DND-41 (cell line): ENCODE data around the gene FSIP1.

Source experiments
- ATAC-seq: fragments of 200-7000 bp; cut with Tn5 transposase; 3 replicates; pipeline ENCODE4 v1.9.1; 2021; ENCODE audit warnings: low read depth; ENCODE audit not compliant: insufficient read depth
- DNase-seq: peaks from one replicate; pipeline ENCODE4 v3.0.0-alpha.2; 2020
- H2AFZ ChIP-seq: 2 replicates; pipeline ENCODE4 v1.6.0; 2012; ENCODE audit warnings: low read depth, low read length
- H3K27ac ChIP-seq: 2 replicates; pipeline ENCODE4 v1.5.1; 2012; ENCODE audit warnings: low read length, inconsistent platforms
- H3K27me3 ChIP-seq: fragments of 200-600 bp; sonication (generic); 2 replicates; pipeline ENCODE4 v1.6.0; 2012; ENCODE audit warnings: low read length, mild to moderate bottlenecking, inconsistent platforms; ENCODE audit not compliant: insufficient read depth, poor library complexity
- H3K36me3 ChIP-seq: 2 replicates; pipeline ENCODE4 v1.5.1; 2012; ENCODE audit warnings: low read length, inconsistent platforms; ENCODE audit not compliant: insufficient read depth
- H3K4me1 ChIP-seq: 2 replicates; pipeline ENCODE4 v1.5.1; 2012; ENCODE audit warnings: mild to moderate bottlenecking, low read length; ENCODE audit not compliant: insufficient read depth
- H3K4me2 ChIP-seq: 2 replicates; pipeline ENCODE4 v1.6.0; 2012; ENCODE audit warnings: mild to moderate bottlenecking, moderate library complexity, low read length, inconsistent platforms; ENCODE audit not compliant: insufficient read depth
- H3K4me3 ChIP-seq, 2 experiments: fragments of 200-600 bp in 1 of 2; shearing (Covaris generic) in 1 of 2; 2 replicates each; pipeline ENCODE4 v1.5.1; 2012 to 2016; ENCODE audit warnings: inconsistent platforms in 2 of 2, low read length in 2 of 2, mild to moderate bottlenecking in 2 of 2, low read depth in 1 of 2, moderate library complexity in 1 of 2
- H3K79me2 ChIP-seq: 2 replicates; pipeline ENCODE4 v1.6.0; 2012; ENCODE audit warnings: low read length, inconsistent platforms; ENCODE audit not compliant: insufficient read depth
- H3K9ac ChIP-seq: 2 replicates; pipeline ENCODE4 v1.6.0; 2012; ENCODE audit warnings: low read depth, mild to moderate bottlenecking, inconsistent platforms, low read length, moderate library complexity
- H3K9me3 ChIP-seq: 2 replicates; pipeline ENCODE4 v1.5.1; 2012; ENCODE audit warnings: low read length, moderate library complexity, mild to moderate bottlenecking, inconsistent platforms; ENCODE audit not compliant: insufficient read depth, severe bottlenecking
- H4K20me1 ChIP-seq: 2 replicates; pipeline ENCODE4 v1.6.0; 2012; ENCODE audit warnings: low read length; ENCODE audit not compliant: insufficient read depth
- EZH2 ChIP-seq: IDR thresholded peaks from 3 replicates; pipeline ENCODE4 v1.6.1; 2012; ENCODE audit warnings: borderline replicate concordance, low read depth, mild to moderate bottlenecking, moderate library complexity, low read length, inconsistent platforms; ENCODE audit not compliant: severe bottlenecking
- TF ChIP-seq, protein P1 (sequence below): IDR thresholded peaks from 2 replicates; pipeline ENCODE4 v1.5.1; 2012; ENCODE audit warnings: borderline replicate concordance, low read length, moderate library complexity, mild to moderate bottlenecking; ENCODE audit not compliant: poor library complexity, severe bottlenecking; ENCODE audit errors: extremely low read depth

The FSIP1 gene

DNA sequence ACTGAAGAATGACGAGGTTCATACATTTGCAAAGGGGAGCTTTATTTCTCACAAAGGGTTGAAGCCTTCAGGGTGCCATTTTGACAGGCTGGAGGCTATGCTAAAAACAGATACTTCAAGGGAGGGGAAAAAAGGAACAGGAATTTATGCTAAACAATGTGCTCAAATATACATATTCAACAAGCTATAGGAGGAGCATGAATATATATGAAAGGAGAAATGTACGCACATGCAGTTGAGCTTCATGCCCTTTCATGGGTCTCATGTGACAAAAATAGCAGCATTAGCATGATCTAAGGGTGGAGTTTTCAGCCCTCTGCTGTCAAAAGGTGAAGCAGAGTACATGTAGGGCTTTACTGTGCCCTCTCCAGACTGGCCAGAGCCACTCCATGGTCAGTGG is 44.3 kb upstream of the FSIP1 start:
- Histone ChIP-seq H3K27ac (no peak overlapping the region), H3K27me3 (peaks cover 20% of the 10 kb centered on the region), H3K9ac (no peak overlapping the region), H2AFZ (no peak overlapping the region), H3K4me1 (no peaks in the 10 kb centered on the region), H3K36me3 (no peaks in the 10 kb centered on the region), H3K79me2 (no peaks in the 10 kb centered on the region), H3K9me3 (no peaks in the 10 kb centered on the region), H3K4me3 (no peak overlapping the region), H3K4me2 (no peak overlapping the region), H4K20me1 (no peaks in the 10 kb centered on the region)
- no peak for TF ChIP-seq EZH2
- TF ChIP-seq, protein P1, sequence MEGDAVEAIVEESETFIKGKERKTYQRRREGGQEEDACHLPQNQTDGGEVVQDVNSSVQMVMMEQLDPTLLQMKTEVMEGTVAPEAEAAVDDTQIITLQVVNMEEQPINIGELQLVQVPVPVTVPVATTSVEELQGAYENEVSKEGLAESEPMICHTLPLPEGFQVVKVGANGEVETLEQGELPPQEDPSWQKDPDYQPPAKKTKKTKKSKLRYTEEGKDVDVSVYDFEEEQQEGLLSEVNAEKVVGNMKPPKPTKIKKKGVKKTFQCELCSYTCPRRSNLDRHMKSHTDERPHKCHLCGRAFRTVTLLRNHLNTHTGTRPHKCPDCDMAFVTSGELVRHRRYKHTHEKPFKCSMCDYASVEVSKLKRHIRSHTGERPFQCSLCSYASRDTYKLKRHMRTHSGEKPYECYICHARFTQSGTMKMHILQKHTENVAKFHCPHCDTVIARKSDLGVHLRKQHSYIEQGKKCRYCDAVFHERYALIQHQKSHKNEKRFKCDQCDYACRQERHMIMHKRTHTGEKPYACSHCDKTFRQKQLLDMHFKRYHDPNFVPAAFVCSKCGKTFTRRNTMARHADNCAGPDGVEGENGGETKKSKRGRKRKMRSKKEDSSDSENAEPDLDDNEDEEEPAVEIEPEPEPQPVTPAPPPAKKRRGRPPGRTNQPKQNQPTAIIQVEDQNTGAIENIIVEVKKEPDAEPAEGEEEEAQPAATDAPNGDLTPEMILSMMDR: no peak
- ATAC-seq (no peak), DNase-seq (no peak)

DNA sequence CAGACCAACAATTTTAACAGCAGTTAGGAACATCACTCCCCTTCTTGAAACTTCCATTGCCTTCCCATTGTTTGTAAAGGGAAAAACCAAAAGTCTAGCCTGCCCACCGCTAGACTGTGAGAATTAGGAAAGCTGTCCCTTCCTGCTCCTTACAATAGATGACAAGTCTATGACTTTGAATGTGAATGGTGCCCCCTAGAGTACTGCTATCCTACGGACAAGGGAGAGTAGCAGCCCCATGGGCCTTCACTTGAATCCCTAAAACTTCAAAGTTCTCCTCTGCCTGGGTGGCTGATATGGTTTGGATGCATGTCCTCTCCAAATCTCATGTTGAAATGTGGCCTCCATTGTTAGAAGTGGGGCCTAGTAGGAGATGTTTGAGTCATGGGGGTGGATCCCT is 41.0 kb upstream of the FSIP1 start:
- Histone ChIP-seq H4K20me1 (no peaks in the 10 kb centered on the region), H3K4me2 (no peak overlapping the region)

GRCh38 chr15:39820050-39820602 is 37.5 kb upstream of the FSIP1 start:
- Histone ChIP-seq H3K27ac (no peak overlapping the region), H3K27me3 (peaks cover 5% of the 10 kb centered on the region), H3K4me3 (no peak overlapping the region), H3K36me3 (no peaks in the 10 kb centered on the region), H3K79me2 (no peaks in the 10 kb centered on the region), H4K20me1 (no peaks in the 10 kb centered on the region), H3K9me3 (no peaks in the 10 kb centered on the region), H3K9ac (no peak overlapping the region), H3K4me1 (no peaks in the 10 kb centered on the region), H2AFZ (no peak overlapping the region), H3K4me2 (no peak overlapping the region)
- TF ChIP-seq, protein P1: no peak
- TF ChIP-seq EZH2: no peak
- DNase-seq (no peak), ATAC-seq (no peak)

More for the DNA sequence above, 41.0 kb upstream of the FSIP1 start:
- no peak for TF ChIP-seq EZH2
- TF ChIP-seq, protein P1: no peak
- Histone ChIP-seq H2AFZ (no peak overlapping the region), H3K27me3 (peaks cover 13% of the 10 kb centered on the region), H3K79me2 (no peaks in the 10 kb centered on the region), H3K9me3 (no peaks in the 10 kb centered on the region), H3K4me1 (no peaks in the 10 kb centered on the region), H3K27ac (no peak overlapping the region), H3K9ac (no peak overlapping the region), H3K4me3 (no peak overlapping the region), H3K36me3 (no peaks in the 10 kb centered on the region)
- ATAC-seq (no peak), DNase-seq (no peak)

GRCh38 chr15:39819533-39819932 is 36.9 kb upstream of the FSIP1 start:
- TF ChIP-seq, protein P1: no peak
- no peak for TF ChIP-seq EZH2
- no peaks in the 10 kb centered on the region for H3K79me2 ChIP-seq
- H3K9me3 ChIP-seq: no peaks in the 10 kb centered on the region
- no peak overlapping the region for H3K9ac ChIP-seq
- no peaks in the 10 kb centered on the region for H3K4me1 ChIP-seq
- no peaks in the 10 kb centered on the region for H3K36me3 ChIP-seq
- no peak overlapping the region for H3K27ac ChIP-seq
- no peak overlapping the region for H3K4me3 ChIP-seq
- no peak for DNase-seq
- H3K4me2 ChIP-seq: no peak overlapping the region
- no peaks in the 10 kb centered on the region for H4K20me1 ChIP-seq
- H3K27me3 ChIP-seq: peaks cover 5% of the 10 kb centered on the region
- ATAC-seq: no peak
- no peak overlapping the region for H2AFZ ChIP-seq
